ENCODE results near the gene NGEF.
"Not testable (repeated sequence)": the region's sequence is repeated elsewhere in the genome, so short reads cannot be mapped to it uniquely, and the experiment has no call there.

The NGEF gene

GRCh38 chr2:232929303-232930058 is 83.6 kb downstream of the NGEF start:
- DNase-seq, result no peak

GRCh38 chr2:232928551-232929302 is 84.3 kb downstream of the NGEF start:
- DNase-seq, result no peak

GRCh38 chr2:232927793-232928550 is 85.1 kb downstream of the NGEF start:
- DNase-seq, result peak in 19 of 51 donors; percentile 8 to 67 (median 29)

GRCh38 chr2:232927032-232927792 is 85.8 kb downstream of the NGEF start:
- DNase-seq, result peak in 2 of 51 donors; percentile 5 to 16

GRCh38 chr2:232926431-232926939 is 86.6 kb downstream of the NGEF start:
- DNase-seq, result peak in 1 of 51 donors; percentile 34

GRCh38 chr2:232925821-232926156 is 87.3 kb downstream of the NGEF start:
- DNase-seq, result peak in 1 of 51 donors; percentile 21

GRCh38 chr2:232925153-232925820 is 87.8 kb downstream of the NGEF start:
- no peak for DNase-seq

GRCh38 chr2:232924433-232924832 is 88.6 kb downstream of the NGEF start:
- DNase-seq, result no peak

- DNase-seq, result no peak
Measured at GRCh38 chr2:232920760-232921159, 92.3 kb downstream of the NGEF start.

GRCh38 chr2:232920055-232920454 is 93.0 kb downstream of the NGEF start:
- DNase-seq, result no peak

- no peak for DNase-seq
Measured at GRCh38 chr2:232919141-232919540, 93.9 kb downstream of the NGEF start.

- DNase-seq, result no peak
Measured at GRCh38 chr2:232913903-232914302, 99.2 kb downstream of the NGEF start.

- no peak for DNase-seq
Measured at GRCh38 chr2:232911712-232912277, 101.3 kb downstream of the NGEF start.

GRCh38 chr2:232910376-232910775 is 102.7 kb downstream of the NGEF start:
- no peak for DNase-seq

- DNase-seq, result no peak
Measured at GRCh38 chr2:232908695-232909094, 104.4 kb downstream of the NGEF start.

- not testable (repeated sequence) for DNase-seq
Measured at GRCh38 chr2:232907718-232908085, 105.4 kb downstream of the NGEF start.

- not testable (repeated sequence) for DNase-seq
Measured at GRCh38 chr2:232906867-232907717, 106.0 kb downstream of the NGEF start.

GRCh38 chr2:232903989-232904388 is 109.1 kb downstream of the NGEF start:
- no peak for DNase-seq

Data from hypothalamus (tissue), 51 donors.